GM13977 (cell line): ENCODE data around the gene LMLN.
"Not testable (repeated sequence)": the region's sequence is repeated elsewhere in the genome, so short reads cannot be mapped to it uniquely, and the experiment has no call there.

Experiments used
- DNase-seq: peaks from one replicate; pipeline ENCODE4 v3.0.0; 2012; ENCODE audit warnings: low spot score
- CTCF ChIP-seq: IDR thresholded peaks from 2 replicates; pipeline ENCODE4 v1.5.1; 2012; ENCODE audit warnings: mild to moderate bottlenecking, control low read depth; ENCODE audit not compliant: insufficient read depth; ENCODE audit errors: extremely low read depth, missing control alignments
- in situ Hi-C: fragments of 300-500 bp; cut with MboI; formaldehyde crosslinking; loops from one replicate; pipeline ENCODE4 v1.12.0; 2022; ENCODE audit warnings: low sequenced_read_pairs, low pct_unique_long_range_greater_than_20kb, mixed read lengths, inconsistent platforms; ENCODE audit not compliant: unreplicated experiment

The LMLN gene

DNA sequence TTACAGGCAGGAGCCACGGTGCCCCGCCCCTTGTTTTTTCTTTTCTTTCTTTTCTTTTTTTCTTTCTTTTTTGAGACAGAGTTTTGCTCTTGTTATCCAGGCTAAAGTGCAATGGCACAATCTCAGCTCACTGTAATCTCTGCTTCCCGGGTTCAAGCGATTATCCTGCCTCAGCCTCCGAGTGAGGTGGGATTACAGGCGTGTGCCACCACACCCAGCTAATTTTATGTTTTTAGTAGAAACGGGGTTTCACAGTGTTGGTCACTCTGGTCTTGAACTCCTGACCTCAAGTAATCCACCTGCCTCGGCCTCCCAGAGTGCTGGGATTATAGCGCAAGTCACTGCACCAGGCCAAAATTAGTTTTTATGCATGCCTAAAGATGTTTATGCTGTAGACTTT, 7.6 kb upstream of the LMLN start:
- in situ Hi-C loops: no loop called here
- DNase-seq: no peak

GRCh38 chr3:197953325-197953724, 6.7 kb upstream of the LMLN start:
- in situ Hi-C loops: no loop called here
- no peak for TF ChIP-seq CTCF
- no peak for DNase-seq

More for the DNA sequence above, 7.6 kb upstream of the LMLN start:
- no peak for TF ChIP-seq CTCF

DNA sequence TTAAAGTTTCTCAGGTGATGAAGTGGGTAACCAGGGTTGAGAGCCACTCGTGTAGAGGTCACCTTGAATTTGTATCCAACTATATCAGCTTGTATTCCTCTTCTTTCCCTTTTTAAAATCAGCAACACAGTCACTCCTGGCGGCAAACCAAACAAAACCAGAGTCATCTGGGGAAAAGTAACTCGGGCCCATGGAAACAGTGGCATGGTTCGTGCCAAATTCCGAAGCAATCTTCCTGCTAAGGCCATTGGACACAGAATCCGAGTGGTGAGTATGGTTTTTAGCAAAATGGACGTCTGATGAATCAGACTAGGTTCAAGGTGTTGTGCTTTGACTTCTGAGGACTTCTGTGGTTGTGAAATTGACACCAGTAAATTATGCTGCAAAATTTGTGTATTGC, 6.1 kb upstream of the LMLN start:
- no peak for TF ChIP-seq CTCF
- in situ Hi-C loops: no loop called here
- no peak for DNase-seq

DNA sequence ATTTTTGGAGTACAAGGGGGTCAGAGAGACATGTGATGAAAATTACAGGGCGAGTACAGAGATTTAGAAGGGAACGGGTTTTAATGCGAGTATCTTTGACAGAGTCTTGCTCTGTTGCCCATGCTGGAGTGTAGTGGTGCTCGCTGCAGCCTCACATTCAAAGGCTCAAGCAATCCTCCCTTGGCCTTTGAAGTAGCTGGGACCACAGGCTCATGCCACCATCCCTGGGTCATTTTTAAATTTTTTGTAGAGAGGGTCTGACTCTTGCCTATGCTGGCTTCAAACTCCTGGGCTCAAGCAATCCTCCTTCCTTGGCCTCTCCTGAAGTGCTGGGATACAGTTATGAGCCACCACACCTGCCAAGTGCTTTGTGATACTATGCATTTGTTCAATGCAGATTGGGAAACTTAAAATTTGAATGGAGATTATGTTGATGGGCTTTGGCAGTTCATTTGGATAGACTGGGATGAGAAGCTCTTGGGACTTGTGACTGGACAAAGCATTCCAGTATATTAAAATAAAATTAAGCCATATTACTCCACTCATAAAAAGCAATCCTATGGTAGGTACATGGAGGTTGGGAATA, 4.0 kb upstream of the LMLN start:
- TF ChIP-seq CTCF: no peak
- in situ Hi-C loops: no loop called here
- no peak for DNase-seq

- TF ChIP-seq CTCF: no peak
- no peak for DNase-seq
- in situ Hi-C loops: no loop called here
These were observed 3.4 kb upstream of the LMLN start for GRCh38 chr3:197956626-197956988.

- in situ Hi-C loops: no loop called here
- no peak for DNase-seq
- no peak for TF ChIP-seq CTCF
These were observed 2.3 kb upstream of the LMLN start for GRCh38 chr3:197957790-197958133.

DNA sequence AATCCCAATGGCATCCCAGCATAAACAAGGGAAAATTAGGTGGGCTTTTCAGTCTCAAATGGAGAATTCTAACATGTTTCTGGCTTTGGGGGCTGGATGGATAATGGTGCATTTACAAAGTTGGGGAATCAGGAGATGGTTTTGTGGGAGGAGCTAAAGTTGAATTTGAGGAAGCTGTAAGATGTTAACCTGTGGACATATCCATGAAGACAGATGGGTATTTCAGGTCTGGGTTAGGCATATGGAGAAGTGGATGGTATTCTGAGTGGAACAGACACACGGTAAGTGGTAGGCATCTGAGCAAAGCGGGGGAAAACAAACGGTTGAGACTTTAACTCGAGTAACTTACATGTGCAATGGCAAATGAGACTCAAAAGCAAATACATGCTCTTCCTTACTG, 1.7 kb upstream of the LMLN start:
- no peak for TF ChIP-seq CTCF
- in situ Hi-C loops: no loop called here
- DNase-seq: no peak

GRCh38 chr3:197958848-197959247, 1.2 kb upstream of the LMLN start:
- DNase-seq, in situ Hi-C loops: not testable (repeated sequence)
